GM18951 (cell line): Measurements from ENCODE around the gene DGAT2.
"Not testable (repeated sequence)": the region's sequence is repeated elsewhere in the genome, so short reads cannot be mapped to it uniquely, and the experiment has no call there.

Experiments used
- POLR2A ChIP-seq: IDR thresholded peaks from 4 replicates; pipeline ENCODE4 v1.6.1; 2011; ENCODE audit warnings: mild to moderate bottlenecking; ENCODE audit not compliant: insufficient read length, insufficient read depth; ENCODE audit errors: extremely low read depth
- in situ Hi-C: fragments of 300-500 bp; cut with MboI; formaldehyde crosslinking; loops from one replicate; pipeline ENCODE4 v1.12.0; 2022; ENCODE audit warnings: low sequenced_read_pairs, mixed read lengths, inconsistent platforms; ENCODE audit not compliant: unreplicated experiment

The DGAT2 gene

DNA sequence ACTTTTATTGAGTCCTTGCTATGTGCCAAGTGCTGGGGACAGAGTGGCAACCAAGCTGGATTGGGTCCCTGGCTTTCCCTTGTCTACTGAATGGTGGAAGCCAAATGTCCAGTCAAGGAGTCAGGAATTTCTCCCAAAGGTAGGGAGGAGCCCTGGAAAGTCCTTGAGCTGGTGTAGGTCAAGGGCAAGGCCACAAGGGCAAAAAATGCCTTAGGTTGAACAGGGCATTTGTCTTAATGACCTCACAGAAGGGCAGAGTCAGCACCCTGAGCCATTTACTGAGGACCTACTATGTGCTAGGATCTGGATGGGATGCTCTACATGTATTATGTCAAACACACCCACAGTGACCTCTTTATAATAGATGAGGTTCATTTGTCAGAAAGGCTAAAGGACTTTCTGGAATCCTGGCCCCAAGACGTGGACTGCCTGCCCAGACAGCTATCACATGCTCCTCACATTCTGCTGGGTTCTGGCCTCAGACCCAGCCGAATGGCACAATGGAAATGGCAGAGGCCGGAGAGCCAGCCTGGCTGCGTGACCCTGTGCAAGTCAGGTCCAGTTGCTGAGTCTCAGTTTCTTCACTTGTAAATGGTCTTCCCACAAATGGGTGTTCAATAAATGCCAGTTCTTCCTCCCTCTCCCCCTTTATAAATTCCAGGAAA is 33.3 kb upstream of the DGAT2 start:
- TF ChIP-seq POLR2A: no peak
- in situ Hi-C loops: no loop called here

DNA sequence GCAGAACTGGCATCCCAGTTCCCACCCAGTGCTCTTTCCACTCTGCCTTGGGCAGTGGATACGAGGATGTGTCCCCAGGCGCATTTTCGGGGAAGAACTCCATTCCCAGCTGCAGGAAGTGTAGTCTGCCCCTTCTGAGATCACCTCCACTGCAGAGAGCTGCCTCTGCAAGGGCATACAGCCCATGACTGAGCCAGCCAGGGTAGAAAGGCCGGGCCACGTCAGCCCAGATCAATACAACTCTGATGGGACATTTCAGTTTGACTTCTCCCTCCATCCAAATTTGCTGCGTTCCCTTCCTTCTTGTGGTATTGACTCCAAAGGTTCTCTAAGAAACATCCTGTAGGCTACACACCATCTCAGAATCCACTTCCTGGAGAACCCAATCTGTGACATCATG is 31.3 kb upstream of the DGAT2 start:
- TF ChIP-seq POLR2A: no peak
- in situ Hi-C loops: no loop called here

DNA sequence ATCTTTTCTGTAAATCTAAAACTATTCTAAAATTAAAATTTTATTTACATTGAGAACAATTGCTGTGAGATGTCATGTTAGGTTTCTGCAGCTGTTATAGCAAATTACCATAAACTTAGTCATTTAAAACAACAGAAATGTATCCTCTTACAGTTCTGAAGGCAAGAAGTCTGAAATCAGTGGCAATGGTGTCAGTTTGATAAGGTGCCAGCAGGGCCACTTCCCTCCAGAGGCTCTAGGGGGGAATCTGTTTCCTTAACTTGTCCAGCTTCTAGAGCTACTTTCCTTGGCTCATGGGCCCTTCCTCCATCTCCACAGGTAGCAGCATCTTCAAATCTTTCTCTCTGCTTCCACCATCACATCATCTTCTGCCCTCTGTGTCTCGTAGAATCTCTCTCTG is 27.9 kb upstream of the DGAT2 start:
- in situ Hi-C loops: no loop called here
- TF ChIP-seq POLR2A: no peak

DNA sequence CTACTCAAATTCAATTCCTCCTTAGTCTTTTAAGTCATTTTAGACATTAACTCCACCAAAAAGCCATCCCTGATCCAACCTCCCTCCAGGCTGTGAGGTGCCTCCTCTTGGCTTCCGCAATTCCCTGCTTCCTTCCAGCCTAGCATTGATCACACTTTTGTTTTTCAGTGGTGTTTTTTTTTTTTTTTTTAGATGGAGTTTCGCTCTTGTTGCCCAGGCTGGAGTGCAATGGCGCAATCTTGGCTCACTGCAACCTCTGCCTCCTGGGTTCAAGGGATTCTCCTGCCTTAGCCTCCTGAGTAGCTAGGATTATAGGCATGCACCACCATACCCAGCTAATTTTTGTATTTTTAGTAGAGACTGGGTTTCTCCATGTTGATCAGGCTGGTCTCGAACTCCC is 25.4 kb upstream of the DGAT2 start:
- in situ Hi-C loops: not testable (repeated sequence)

DNA sequence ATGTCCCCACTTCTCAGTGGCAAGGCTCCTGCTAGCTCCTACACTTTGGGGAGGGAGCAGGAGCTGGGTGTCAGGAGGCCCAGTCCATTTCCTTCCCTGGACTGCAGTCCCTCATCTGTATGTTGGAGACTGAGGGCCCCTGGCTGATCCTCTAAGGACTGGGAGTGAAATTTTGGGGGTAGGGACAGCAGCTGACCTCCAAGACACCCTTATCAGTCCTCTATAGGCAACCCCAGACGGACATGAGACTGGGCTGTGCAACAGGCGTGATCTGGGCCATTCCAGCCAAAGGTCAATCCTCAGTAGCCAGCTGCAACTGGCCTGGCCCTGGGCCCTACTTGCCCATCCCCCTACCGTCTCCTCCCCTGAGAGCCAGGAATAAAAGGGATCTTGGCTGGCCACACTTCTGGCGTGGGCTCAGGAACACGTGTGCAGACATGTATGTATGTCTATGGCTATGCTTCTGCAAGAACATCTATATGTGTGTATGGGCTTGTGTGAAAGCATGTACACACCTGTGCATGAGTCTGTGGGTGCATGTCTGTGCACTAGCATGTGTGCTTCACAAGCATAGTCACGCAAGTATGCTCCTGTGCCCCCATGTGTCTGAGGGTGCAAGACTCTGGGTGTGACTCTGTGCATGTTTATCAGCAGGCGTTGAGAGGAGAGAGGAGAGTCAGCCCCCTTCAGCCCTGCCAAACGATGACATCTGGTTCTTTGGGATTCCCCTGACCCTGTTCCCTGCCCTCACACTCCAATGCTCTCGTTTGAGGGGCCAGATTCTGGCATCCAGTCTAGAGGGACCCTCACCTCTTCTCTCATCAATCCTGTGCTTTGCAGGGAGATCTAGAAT is 24.6 kb upstream of the DGAT2 start:
- in situ Hi-C loops: no loop called here
- no peak for TF ChIP-seq POLR2A

DNA sequence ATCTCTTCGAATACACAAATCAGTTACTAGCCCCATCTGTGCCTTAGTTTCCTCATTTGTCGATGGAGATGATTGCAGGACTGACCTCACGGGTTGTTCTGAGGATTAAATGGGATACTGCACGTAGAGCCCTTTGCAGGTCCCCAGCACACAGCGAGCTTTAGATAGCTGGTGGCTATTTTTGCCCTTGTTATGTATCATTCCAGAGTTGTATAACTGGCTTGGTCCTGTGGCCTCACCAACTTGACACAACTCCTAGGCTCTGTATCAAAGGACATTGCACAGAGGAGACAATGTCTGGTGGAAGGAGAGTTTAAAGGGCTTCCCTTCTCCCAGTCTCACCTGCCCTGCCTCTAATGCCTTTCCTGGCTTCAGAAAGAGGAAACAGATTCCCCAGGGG is 22.8 kb upstream of the DGAT2 start:
- in situ Hi-C loops: no loop called here
- no peak for TF ChIP-seq POLR2A

DNA sequence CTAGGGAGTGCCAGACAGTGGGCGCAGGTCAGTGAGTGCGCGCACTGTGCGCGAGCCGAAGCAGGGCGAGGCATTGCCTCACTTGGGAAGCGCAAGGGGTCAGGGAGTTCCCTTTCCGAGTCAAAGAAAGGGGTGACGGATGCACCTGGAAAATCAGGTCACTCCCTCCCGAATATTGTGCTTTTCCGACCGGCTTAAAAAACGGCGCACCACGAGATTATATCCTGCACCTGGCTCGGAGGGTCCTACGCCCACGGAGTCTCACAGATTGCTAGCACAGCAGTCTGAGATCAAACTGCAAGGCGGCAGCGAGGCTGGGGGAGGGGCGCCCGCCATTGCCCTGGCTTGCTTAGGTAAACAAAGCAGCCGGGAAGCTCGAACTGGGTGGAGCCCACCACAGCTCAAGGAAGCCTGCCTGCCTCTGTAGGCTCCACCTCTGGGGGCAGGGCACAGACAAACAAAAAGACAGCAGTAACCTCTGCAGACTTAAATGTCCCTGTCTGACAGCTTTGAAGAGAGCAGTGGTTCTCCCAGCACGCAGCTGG is 19.8 kb upstream of the DGAT2 start:
- in situ Hi-C loops: not testable (repeated sequence)

DNA sequence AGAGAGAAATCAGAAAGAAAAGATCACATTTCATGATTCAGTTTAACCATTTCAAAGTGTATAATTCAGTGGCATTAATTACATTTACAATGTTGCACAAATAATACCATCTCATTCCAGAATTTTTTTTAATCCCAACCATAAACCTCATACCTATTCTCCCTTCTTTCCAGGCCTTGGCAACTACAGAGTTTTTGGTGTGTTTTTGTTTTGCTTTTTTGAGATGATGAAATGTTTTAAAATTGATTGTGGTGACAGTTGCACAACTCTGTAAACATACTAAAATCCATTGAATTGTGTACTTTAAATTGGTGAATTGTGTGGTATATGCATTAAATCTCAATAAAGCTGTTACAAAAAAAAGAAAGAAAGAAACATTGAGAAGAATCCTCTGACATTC is 13.6 kb upstream of the DGAT2 start:
- in situ Hi-C loops: not testable (repeated sequence)

DNA sequence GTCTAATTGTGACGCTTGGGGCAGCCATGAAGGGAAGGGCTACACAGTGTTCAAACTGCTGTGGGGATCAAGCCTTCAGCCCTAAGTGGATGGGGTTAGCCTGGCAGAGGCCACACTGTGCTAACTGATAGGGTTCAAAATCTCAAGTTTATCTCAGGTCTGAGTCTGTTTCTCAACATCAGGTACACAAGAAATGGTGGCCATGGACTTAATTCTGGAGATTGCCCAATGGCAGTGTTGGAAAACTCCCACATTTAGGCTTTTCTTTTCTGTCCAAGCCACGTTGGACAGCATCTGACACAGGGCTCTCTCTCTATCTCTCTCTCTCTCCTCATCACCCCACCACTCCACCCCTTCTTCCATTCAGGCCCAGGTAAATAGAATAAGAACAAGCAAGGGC is 10.9 kb upstream of the DGAT2 start:
- TF ChIP-seq POLR2A: no peak
- in situ Hi-C loops: no loop called here

DNA sequence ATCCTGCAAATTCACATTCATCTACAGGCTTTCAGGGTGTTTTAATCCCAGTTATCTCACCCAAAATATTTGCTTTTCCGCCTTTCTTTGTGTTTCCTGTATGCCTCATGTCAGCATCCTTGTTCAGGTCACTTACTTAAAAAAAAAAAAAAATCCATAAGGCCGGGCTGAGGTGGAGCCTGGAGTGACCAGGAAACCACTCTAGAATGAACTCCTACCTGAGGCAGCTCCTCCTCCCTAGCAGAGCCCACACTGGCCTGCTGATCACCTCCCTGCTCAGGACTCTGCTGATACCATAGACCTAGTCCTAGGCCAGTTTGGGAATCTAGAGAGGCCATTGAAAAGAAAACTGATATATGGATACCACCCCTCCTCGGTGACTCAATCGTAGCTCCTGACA is 8.7 kb upstream of the DGAT2 start:
- in situ Hi-C loops: no loop called here

DNA sequence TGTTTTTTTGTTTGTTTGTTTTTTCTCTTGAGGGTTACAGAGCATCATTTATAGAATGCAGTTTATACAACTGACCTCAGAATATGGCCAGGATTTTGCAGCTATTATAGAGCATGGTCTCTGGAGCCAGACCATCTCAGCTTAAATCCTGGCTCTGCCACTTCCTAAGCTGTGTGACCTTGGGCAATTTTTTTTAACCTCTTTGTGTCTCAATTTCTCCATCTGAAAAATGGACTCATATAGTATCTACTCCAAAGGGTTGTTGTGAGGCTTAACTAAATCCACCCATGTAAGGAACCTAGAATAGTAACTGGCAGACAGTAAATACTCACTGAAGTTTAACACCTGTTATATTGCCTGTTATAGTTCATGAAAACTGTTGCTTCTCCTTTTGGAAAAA is 8.3 kb upstream of the DGAT2 start:
- in situ Hi-C loops: no loop called here
- TF ChIP-seq POLR2A: no peak

More for the DNA sequence above, 8.7 kb upstream of the DGAT2 start:
- no peak for TF ChIP-seq POLR2A

DNA sequence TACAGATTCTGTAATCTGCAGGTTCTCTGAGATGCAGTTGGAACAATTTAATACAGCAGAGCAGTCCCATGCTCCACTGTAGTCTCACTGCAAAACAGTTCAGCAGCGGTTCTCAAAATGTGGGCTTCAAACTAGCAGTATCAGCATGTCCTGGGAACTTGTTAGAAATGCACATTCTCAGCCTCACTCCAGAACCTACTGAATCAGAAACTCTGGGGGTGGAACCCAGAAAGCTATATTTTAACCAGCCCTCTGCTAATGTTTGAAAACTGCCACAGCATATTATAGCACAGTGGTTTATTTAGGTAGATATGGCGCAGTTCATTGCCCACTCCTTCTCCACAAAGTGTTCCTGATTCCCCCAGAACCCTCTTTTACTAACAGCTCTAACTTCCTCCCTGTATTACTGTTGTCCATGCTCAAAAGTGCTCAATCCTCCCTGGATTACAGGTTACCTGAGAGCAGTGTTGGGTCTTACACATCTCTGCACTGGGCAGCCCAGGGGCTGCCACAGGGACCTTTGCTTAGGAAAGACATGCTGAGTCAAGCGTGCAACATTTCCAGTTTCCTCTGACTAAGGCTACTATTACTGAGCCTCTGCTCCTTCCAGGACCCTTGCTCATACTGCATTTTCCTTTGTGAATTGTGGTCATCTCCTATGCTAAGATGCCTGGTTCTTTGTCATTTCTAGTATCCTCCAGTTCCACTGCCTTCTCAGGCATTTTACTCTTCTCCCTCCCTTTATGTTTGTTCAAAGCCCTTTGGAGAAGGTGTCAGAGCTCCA is 7.7 kb upstream of the DGAT2 start:
- in situ Hi-C loops: no loop called here
- TF ChIP-seq POLR2A: no peak

DNA sequence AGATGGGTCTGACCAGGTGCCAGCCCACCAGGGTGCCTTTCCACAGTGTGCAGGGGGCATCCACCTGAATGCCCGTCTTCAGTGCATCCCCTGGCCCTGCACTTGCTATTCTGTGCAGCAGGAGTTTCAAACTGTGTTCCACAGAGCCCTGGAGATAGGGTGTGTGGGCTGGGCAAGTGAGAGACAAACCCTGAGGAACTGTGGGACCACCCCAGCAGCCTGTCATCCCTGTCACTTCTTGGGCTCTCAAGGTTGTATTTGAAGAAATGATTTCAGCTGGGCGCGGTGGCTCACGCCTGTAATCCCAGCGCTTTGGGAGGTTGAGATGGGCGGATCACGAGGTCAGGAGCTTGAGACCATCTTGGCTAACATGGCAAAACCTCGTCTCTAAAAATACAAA is 6.4 kb upstream of the DGAT2 start:
- in situ Hi-C loops: no loop called here
- TF ChIP-seq POLR2A: no peak

DNA sequence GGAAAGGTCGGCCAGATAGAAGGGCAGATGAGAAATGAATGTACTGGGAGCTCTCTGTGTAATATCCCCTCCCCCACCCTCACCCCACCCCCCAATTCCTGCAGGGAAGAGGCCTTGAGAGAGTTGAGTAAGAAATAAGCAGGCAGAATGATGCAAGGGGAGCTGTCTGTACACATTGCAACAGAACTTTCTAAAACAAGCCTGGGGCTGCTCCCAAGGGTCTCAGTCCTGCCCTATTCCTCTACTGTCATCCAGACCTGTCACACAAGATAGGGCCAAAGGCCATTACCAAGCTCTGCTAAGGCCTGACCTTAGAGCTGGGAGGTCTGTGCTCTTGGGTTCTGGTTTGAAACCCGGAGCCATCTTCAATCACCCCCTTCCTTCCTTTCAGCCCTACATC is 5.7 kb upstream of the DGAT2 start:
- in situ Hi-C loops: no loop called here
- TF ChIP-seq POLR2A: no peak
